NCI-H187 treated with DMSO at 0.1 percent for 48 hours (cell line): Measurements from ENCODE around the gene ZNHIT3.

Experiments
- DNase-seq: peaks from one replicate; lab custom pipeline; 2025; lab: John Stamatoyannopoulos, UW

Gene ZNHIT3

GRCh38 chr17:36511216-36511615 lies 24.7 kb downstream of the ZNHIT3 start:
- no peak for DNase-seq

GRCh38 chr17:36512641-36513040 lies 26.2 kb downstream of the ZNHIT3 start:
- DNase-seq: no peak

- DNase-seq: no peak
Measured at GRCh38 chr17:36514856-36515255, 28.4 kb downstream of the ZNHIT3 start.

GRCh38 chr17:36515837-36516236 lies 29.4 kb downstream of the ZNHIT3 start:
- no peak for DNase-seq

- no peak for DNase-seq
Measured at GRCh38 chr17:36523113-36523512, 36.6 kb downstream of the ZNHIT3 start.

GRCh38 chr17:36524428-36524876 lies 38.0 kb downstream of the ZNHIT3 start:
- no peak for DNase-seq

GRCh38 chr17:36525113-36525512 lies 38.6 kb downstream of the ZNHIT3 start:
- no peak for DNase-seq

GRCh38 chr17:36525888-36526287 lies 39.4 kb downstream of the ZNHIT3 start:
- no peak for DNase-seq

GRCh38 chr17:36527621-36528250 lies 41.3 kb downstream of the ZNHIT3 start:
- DNase-seq: no peak

- DNase-seq: no peak
Measured at GRCh38 chr17:36529121-36529520, 42.6 kb downstream of the ZNHIT3 start.

- no peak for DNase-seq
Measured at GRCh38 chr17:36532435-36532975, 46.0 kb downstream of the ZNHIT3 start.

GRCh38 chr17:36533935-36534839 lies 47.7 kb downstream of the ZNHIT3 start:
- peak; percentile 54 for DNase-seq

GRCh38 chr17:36534840-36535668 lies 48.6 kb downstream of the ZNHIT3 start, which contains the start of the genes MYO19 and PIGW:
Gene MYO19, minus strand, starts transcription at chr17:36534868. Its CDS starts 2,330 bp downstream, at chr17:36532538.
Gene PIGW, plus strand, starts transcription at chr17:36534987. Its CDS starts 2,115 bp downstream, at chr17:36537102.
- peak; percentile 72 for DNase-seq

GRCh38 chr17:36535669-36536081 lies 49.2 kb downstream of the ZNHIT3 start:
- no peak for DNase-seq

GRCh38 chr17:36540696-36541095 lies 54.2 kb downstream of the ZNHIT3 start:
- no peak for DNase-seq

- DNase-seq: no peak
Measured at GRCh38 chr17:36542755-36543154, 56.3 kb downstream of the ZNHIT3 start.

GRCh38 chr17:36544044-36544306 lies 57.5 kb downstream of the ZNHIT3 start:
- no peak for DNase-seq

GRCh38 chr17:36544307-36545076 lies 58.0 kb downstream of the ZNHIT3 start, which contains the start of gene GGNBP2:
Gene GGNBP2, plus strand, starts transcription at chr17:36544919. Its CDS starts 806 bp downstream, at chr17:36545725.
- peak; percentile 35 for DNase-seq

GRCh38 chr17:36545077-36545464 lies 58.6 kb downstream of the ZNHIT3 start:
- DNase-seq: no peak
